Endothelial cell (in vitro differentiated cells): ENCODE measurements around the gene SLC19A1. TPM values are rescaled to one million over a fixed set of nuclear protein-coding genes. Genes with fewer than 3 reads are reported as not detected.

Source experiments
- DNase-seq: peaks from one replicate; pipeline ENCODE4 v3.0.0; 2021; ENCODE audit warnings: low spot score
- H3K27ac Mint-ChIP-seq: one replicate; pipeline ENCODE4 v1.8.0; 2021; ENCODE audit warnings: mixed read lengths, inconsistent platforms; ENCODE audit not compliant: unreplicated experiment
- H3K27me3 Mint-ChIP-seq: one replicate; pipeline ENCODE4 v1.8.0; 2021; ENCODE audit warnings: mild to moderate bottlenecking, moderate library complexity, mixed read lengths, inconsistent platforms; ENCODE audit not compliant: unreplicated experiment
- H3K36me3 Mint-ChIP-seq: one replicate; pipeline ENCODE4 v1.8.0; 2021; ENCODE audit warnings: mild to moderate bottlenecking, low read depth, mixed read lengths, inconsistent platforms; ENCODE audit not compliant: unreplicated experiment
- H3K4me1 Mint-ChIP-seq: one replicate; pipeline ENCODE4 v1.8.0; 2021; ENCODE audit warnings: mild to moderate bottlenecking, mixed read lengths, inconsistent platforms; ENCODE audit not compliant: unreplicated experiment
- H3K4me3 Mint-ChIP-seq: one replicate; pipeline ENCODE4 v1.8.0; 2021; ENCODE audit warnings: mild to moderate bottlenecking, mixed read lengths, inconsistent platforms; ENCODE audit not compliant: unreplicated experiment
- H3K9me3 Mint-ChIP-seq: one replicate; pipeline ENCODE4 v1.8.0; 2021; ENCODE audit warnings: mixed read lengths, inconsistent platforms; ENCODE audit not compliant: unreplicated experiment
- CTCF ChIP-seq: fragments of 200-600 bp; sonication (generic); IDR thresholded peaks from one replicate; pipeline ENCODE4 v1.5.0; 2021; ENCODE audit warnings: antibody characterized with exemption; ENCODE audit not compliant: unreplicated experiment
- total RNA-seq: library from RNA; stranded (reverse); fragmentation: NEBNext Ultra II Directional; extraction: Animal tissue kit (Norgen Biotek cat#: 25700); gene quantifications from one replicate; pipeline ENCODE4 v1.2.1, GENCODE V29; 2021; ENCODE audit not compliant: unreplicated experiment

Gene SLC19A1
- total RNA-seq, 1 donor from 2014 or later: 27.1 TPM

GRCh38 chr21:45459171-45460010, 82.8 kb downstream of the SLC19A1 start:
- H3K4me1 Mint-ChIP-seq: no peaks in the 10 kb centered on the region
- DNase-seq: no peak
- TF ChIP-seq CTCF: no peak
- H3K27me3 Mint-ChIP-seq: peaks cover 8% of the 10 kb centered on the region
- H3K27ac Mint-ChIP-seq: no peak overlapping the region
- H3K36me3 Mint-ChIP-seq: peaks cover 3% of the 10 kb centered on the region
- no peak overlapping the region for H3K4me3 Mint-ChIP-seq
- H3K9me3 Mint-ChIP-seq: no peaks in the 10 kb centered on the region

GRCh38 chr21:45458281-45459170, 83.7 kb downstream of the SLC19A1 start:
- DNase-seq: no peak
- Mint-ChIP-seq H3K27ac (no peak overlapping the region), H3K4me3 (no peak overlapping the region), H3K9me3 (no peaks in the 10 kb centered on the region), H3K4me1 (no peaks in the 10 kb centered on the region), H3K27me3 (peaks cover 8% of the 10 kb centered on the region), H3K36me3 (peaks cover 3% of the 10 kb centered on the region)
- TF ChIP-seq CTCF: no peak

GRCh38 chr21:45457832-45458172, 84.4 kb downstream of the SLC19A1 start:
- no peak overlapping the region for H3K4me3 Mint-ChIP-seq
- H3K4me1 Mint-ChIP-seq: no peaks in the 10 kb centered on the region
- H3K36me3 Mint-ChIP-seq: peaks cover 3% of the 10 kb centered on the region
- no peak for DNase-seq
- no peak overlapping the region for H3K27ac Mint-ChIP-seq
- H3K27me3 Mint-ChIP-seq: peaks cover 8% of the 10 kb centered on the region
- TF ChIP-seq CTCF: no peak
- no peaks in the 10 kb centered on the region for H3K9me3 Mint-ChIP-seq

- Mint-ChIP-seq H3K4me1 (no peaks in the 10 kb centered on the region), H3K36me3 (peaks cover 3% of the 10 kb centered on the region), H3K9me3 (no peaks in the 10 kb centered on the region), H3K27ac (no peak overlapping the region), H3K4me3 (no peak overlapping the region), H3K27me3 (peaks cover 8% of the 10 kb centered on the region)
- no peak for DNase-seq
- no peak for TF ChIP-seq CTCF
Measured at GRCh38 chr21:45457161-45457831, 84.9 kb downstream of the SLC19A1 start.
